ENCODE measurements around the gene INAVA.
"Not testable (repeated sequence)": the region's sequence is repeated elsewhere in the genome, so short reads cannot be mapped to it uniquely, and the experiment has no call there.

Gene INAVA

GRCh38 chr1:200918006-200918405, 23.3 kb downstream of the INAVA start:
- no peak for DNase-seq (ENCODE audit: low read depth in 2 of 2)

GRCh38 chr1:200919386-200919785, 24.7 kb downstream of the INAVA start:
- DNase-seq (ENCODE audit: low read depth in 2 of 2), result no peak

- no peak for DNase-seq (ENCODE audit: low read depth in 2 of 2)
These were observed 26.9 kb downstream of the INAVA start for GRCh38 chr1:200921571-200922110.

- no peak for DNase-seq (ENCODE audit: low read depth in 2 of 2)
These were observed 27.7 kb downstream of the INAVA start for GRCh38 chr1:200922406-200922805.

- DNase-seq (ENCODE audit: low read depth in 2 of 2), result no peak
These were observed 28.9 kb downstream of the INAVA start for GRCh38 chr1:200923601-200924000.

GRCh38 chr1:200925831-200926230, 31.1 kb downstream of the INAVA start:
- no peak for DNase-seq (ENCODE audit: low read depth in 2 of 2)

GRCh38 chr1:200929530-200930278, 35.0 kb downstream of the INAVA start:
- no peak for DNase-seq (ENCODE audit: low read depth in 2 of 2)

GRCh38 chr1:200930285-200930684, 35.6 kb downstream of the INAVA start:
- not testable (repeated sequence) for DNase-seq (ENCODE audit: low read depth in 2 of 2)

- DNase-seq (ENCODE audit: low read depth in 2 of 2), result no peak
These were observed 37.1 kb downstream of the INAVA start for GRCh38 chr1:200931776-200932175.

GRCh38 chr1:200934676-200935245, 40.1 kb downstream of the INAVA start:
- no peak for DNase-seq (ENCODE audit: low read depth in 2 of 2)

GRCh38 chr1:200935286-200935962, 40.7 kb downstream of the INAVA start:
- not testable (repeated sequence) for DNase-seq (ENCODE audit: low read depth in 2 of 2)

- DNase-seq (ENCODE audit: low read depth in 2 of 2), result no peak
These were observed 44.3 kb downstream of the INAVA start for GRCh38 chr1:200938955-200939354.

GRCh38 chr1:200945111-200945510, 50.4 kb downstream of the INAVA start:
- DNase-seq (ENCODE audit: low read depth in 2 of 2), result no peak

GRCh38 chr1:200947059-200947566, 52.4 kb downstream of the INAVA start:
- no peak for DNase-seq (ENCODE audit: low read depth in 2 of 2)

GRCh38 chr1:200949626-200950025, 54.9 kb downstream of the INAVA start:
- no peak for DNase-seq (ENCODE audit: low read depth in 2 of 2)

- no peak for DNase-seq (ENCODE audit: low read depth in 2 of 2)
These were observed 56.3 kb downstream of the INAVA start for GRCh38 chr1:200951016-200951415.

- no peak for DNase-seq (ENCODE audit: low read depth in 2 of 2)
These were observed 59.7 kb downstream of the INAVA start for GRCh38 chr1:200954434-200954833.

- no peak for DNase-seq (ENCODE audit: low read depth in 2 of 2)
These were observed 63.9 kb downstream of the INAVA start for GRCh38 chr1:200958597-200958996.

GRCh38 chr1:200959411-200959921, 64.8 kb downstream of the INAVA start:
- no peak for DNase-seq (ENCODE audit: low read depth in 2 of 2)

GRCh38 chr1:200960236-200960947, 65.7 kb downstream of the INAVA start:
- DNase-seq (ENCODE audit: low read depth in 2 of 2), result no peak

- no peak for DNase-seq (ENCODE audit: low read depth in 2 of 2)
These were observed 66.2 kb downstream of the INAVA start for GRCh38 chr1:200960948-200961340.

- not testable (repeated sequence) for DNase-seq (ENCODE audit: low read depth in 2 of 2)
These were observed 67.5 kb downstream of the INAVA start for GRCh38 chr1:200962151-200962550.
